MCF 10A (cell line): ENCODE measurements around the gene SLC27A5. TPM values are rescaled to one million over a fixed set of nuclear protein-coding genes. Genes with fewer than 3 reads are reported as not detected.
A peak's percentile ranks its signal among the peaks of the same experiment; 100 is the strongest.

Experiments
- BruUV-seq: library from RNA; stranded (reverse); fragments of 400-500 nt; replicated peaks from 2 replicates; lab custom pipeline; 2021; lab: Mats Ljungman, UMichigan
- CTCF ChIA-PET: fragments of 300-600 bp; sonication (Branson Sonifier 250); formaldehyde crosslinking; extraction: SDS; loops from one replicate; lab custom pipeline; 2021; ENCODE audit warnings: antibody characterized with exemption, inconsistent platforms; lab: Yijun Ruan, JAX
- POLR2A ChIA-PET: fragments of 300-600, 350-650 bp; sonication (Branson Sonifier 250); formaldehyde crosslinking; extraction: SDS; loops from one replicate; lab custom pipeline; 2020; ENCODE audit warnings: antibody characterized with exemption, inconsistent platforms; lab: Yijun Ruan, JAX
- DNase-seq: peaks from one replicate; pipeline ENCODE4 v3.0.0-alpha.2; 2018; ENCODE audit not compliant: unreplicated experiment
- H3K27ac Mint-ChIP-seq: one replicate; pipeline ENCODE4 v1.8.0; 2022; ENCODE audit warnings: mild to moderate bottlenecking, low read depth, mixed read lengths; ENCODE audit not compliant: unreplicated experiment
- H3K27me3 Mint-ChIP-seq: one replicate; pipeline ENCODE4 v1.8.0; 2022; ENCODE audit warnings: mixed read lengths; ENCODE audit not compliant: insufficient read depth, unreplicated experiment
- H3K36me3 Mint-ChIP-seq: one replicate; pipeline ENCODE4 v1.8.0; 2022; ENCODE audit warnings: mild to moderate bottlenecking, moderate library complexity, mixed read lengths; ENCODE audit not compliant: insufficient read depth, unreplicated experiment
- H3K4me1 Mint-ChIP-seq: one replicate; pipeline ENCODE4 v1.8.0; 2022; ENCODE audit warnings: mixed read lengths; ENCODE audit not compliant: insufficient read depth, unreplicated experiment
- H3K4me3 Mint-ChIP-seq: one replicate; pipeline ENCODE4 v1.8.0; 2022; ENCODE audit warnings: mild to moderate bottlenecking, moderate library complexity, mixed read lengths; ENCODE audit not compliant: unreplicated experiment
- H3K9me3 Mint-ChIP-seq: one replicate; pipeline ENCODE4 v1.8.0; 2022; ENCODE audit warnings: mixed read lengths; ENCODE audit not compliant: unreplicated experiment
- intact Hi-C: fragments of 100-400 bp; cut with micrococcal nuclease; formaldehyde crosslinking; loops from 2 replicates; pipeline ENCODE4 v1.14.1; 2022
- total RNA-seq: library from RNA; stranded (reverse); gene quantifications from 2 replicates; pipeline ENCODE4 v1.2.3, GENCODE V29; 2022
- TF ChIP-seq, protein P1 (sequence below): fragments of 200-600 bp; IDR thresholded peaks from one replicate; pipeline ENCODE4 v1.8.0; 2022; ENCODE audit warnings: antibody characterized with exemption, mild to moderate bottlenecking; ENCODE audit not compliant: unreplicated experiment

SLC27A5 gene
- total RNA-seq, 1 experiment from 2014 or later: 22.5 TPM

DNA sequence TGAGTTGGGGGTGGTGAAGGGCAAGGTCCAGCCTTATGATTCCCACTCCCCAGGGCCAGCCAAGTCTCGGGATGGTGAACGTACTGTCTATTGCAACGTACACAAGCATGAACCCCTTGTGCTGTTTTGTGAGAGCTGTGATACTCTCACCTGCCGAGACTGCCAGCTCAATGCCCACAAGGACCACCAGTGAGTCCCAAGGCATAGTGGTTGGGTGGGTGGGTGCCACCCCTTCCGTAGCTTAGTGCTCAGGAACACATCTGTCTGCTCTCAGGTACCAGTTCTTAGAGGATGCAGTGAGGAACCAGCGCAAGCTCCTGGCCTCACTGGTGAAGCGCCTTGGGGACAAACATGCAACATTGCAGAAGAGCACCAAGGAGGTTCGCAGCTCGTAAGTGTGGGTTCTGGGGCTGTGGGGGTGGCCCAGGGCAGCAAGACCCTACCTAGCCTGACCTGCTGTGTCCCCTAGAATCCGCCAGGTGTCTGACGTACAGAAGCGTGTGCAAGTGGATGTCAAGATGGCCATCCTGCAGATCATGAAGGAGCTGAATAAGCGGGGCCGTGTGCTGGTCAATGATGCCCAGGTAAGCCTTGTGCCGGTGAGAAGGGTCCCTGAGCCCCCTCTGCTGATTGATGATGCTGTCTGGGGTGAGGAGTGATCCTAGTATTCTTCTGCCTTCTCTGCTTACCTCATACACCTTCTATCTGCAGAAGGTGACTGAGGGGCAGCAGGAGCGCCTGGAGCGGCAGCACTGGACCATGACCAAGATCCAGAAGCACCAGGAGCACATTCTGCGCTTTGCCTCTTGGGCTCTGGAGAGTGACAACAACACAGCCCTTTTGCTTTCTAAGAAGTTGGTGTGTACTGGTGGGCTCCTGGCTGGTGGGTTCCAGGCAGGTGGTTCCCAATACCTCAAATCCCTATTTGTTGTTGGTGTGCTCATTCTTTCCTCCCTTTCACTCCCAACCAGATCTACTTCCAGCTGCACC, 35.8 kb upstream of the SLC27A5 start:
- Mint-ChIP-seq H3K4me3 (no peak overlapping the region), H3K9me3 (no peaks in the 10 kb centered on the region), H3K27me3 (no peaks in the 10 kb centered on the region), H3K27ac (no peak overlapping the region), H3K4me1 (peaks cover 23% of the 10 kb centered on the region), H3K36me3 (peaks cover 76% of the 10 kb centered on the region)
- TSS peak; percentile 6 for BruUV-seq
- TF ChIP-seq, protein P1, sequence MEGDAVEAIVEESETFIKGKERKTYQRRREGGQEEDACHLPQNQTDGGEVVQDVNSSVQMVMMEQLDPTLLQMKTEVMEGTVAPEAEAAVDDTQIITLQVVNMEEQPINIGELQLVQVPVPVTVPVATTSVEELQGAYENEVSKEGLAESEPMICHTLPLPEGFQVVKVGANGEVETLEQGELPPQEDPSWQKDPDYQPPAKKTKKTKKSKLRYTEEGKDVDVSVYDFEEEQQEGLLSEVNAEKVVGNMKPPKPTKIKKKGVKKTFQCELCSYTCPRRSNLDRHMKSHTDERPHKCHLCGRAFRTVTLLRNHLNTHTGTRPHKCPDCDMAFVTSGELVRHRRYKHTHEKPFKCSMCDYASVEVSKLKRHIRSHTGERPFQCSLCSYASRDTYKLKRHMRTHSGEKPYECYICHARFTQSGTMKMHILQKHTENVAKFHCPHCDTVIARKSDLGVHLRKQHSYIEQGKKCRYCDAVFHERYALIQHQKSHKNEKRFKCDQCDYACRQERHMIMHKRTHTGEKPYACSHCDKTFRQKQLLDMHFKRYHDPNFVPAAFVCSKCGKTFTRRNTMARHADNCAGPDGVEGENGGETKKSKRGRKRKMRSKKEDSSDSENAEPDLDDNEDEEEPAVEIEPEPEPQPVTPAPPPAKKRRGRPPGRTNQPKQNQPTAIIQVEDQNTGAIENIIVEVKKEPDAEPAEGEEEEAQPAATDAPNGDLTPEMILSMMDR: no peak
- ChIA-PET POLR2A (interaction anchor here (0.7 to 5.9 kb wide), 4 partner anchors 9 to 38 kb away, joined by 3 to 194 read pairs (median 17); partner anchors contain the start of gene ZBTB45), CTCF (interaction anchor here (0.5 to 1.0 kb wide), 4 partner anchors 10 to 1356 kb away, joined by 3 to 5 read pairs (median 4); no protein-coding TSS in a partner anchor)
- DNase-seq: no peak
- intact Hi-C loops: no loop called here

DNA sequence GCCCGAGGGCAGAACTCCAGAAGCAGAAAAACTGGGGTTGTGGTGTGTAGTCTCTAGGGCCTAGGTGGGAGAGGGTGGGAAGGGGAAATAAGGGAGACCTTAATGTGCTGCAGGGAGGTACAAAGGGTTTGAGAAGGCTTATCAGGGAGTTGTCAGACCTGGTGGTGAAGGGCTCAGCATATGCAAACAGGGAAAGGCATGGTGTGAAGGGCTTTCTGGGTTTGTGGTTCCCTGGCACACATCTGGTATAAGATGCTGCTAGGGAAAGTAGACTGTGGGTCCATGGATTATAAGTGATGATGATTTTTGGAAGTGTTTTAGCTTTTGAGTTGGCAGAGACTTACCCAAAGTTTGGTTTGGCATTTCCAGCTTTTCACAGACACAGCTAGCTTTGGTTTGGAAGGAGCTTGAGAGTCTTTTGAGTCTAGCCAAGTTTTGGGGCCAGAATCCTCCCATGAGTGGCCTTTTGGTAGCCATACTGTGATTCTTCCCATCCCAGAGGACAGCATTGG, 34.3 kb upstream of the SLC27A5 start:
- H3K4me1 Mint-ChIP-seq: peaks cover 20% of the 10 kb centered on the region
- H3K27ac Mint-ChIP-seq: peak overlapping the region; percentile 50
- intact Hi-C loops: no loop called here
- ChIA-PET POLR2A (interaction anchor here (0.5 to 5.9 kb wide), 10 partner anchors 8 to 856 kb away, joined by 3 to 194 read pairs (median 14); partner anchors contain the start of genes CHMP2A, UBE2M and ZBTB45), CTCF (interaction anchor here (0.6 to 1.5 kb wide), 3 partner anchors 8 to 32 kb away, joined by 3 to 6 read pairs (median 3); partner anchors contain the start of gene CHMP2A)
- H3K4me3 Mint-ChIP-seq: peak overlapping the region; percentile 80
- DNase-seq: no peak
- BruUV-seq: no TSS peak
- no peaks in the 10 kb centered on the region for H3K9me3 Mint-ChIP-seq
- TF ChIP-seq, protein P1: no peak
- peaks cover 61% of the 10 kb centered on the region for H3K36me3 Mint-ChIP-seq
- no peaks in the 10 kb centered on the region for H3K27me3 Mint-ChIP-seq

DNA sequence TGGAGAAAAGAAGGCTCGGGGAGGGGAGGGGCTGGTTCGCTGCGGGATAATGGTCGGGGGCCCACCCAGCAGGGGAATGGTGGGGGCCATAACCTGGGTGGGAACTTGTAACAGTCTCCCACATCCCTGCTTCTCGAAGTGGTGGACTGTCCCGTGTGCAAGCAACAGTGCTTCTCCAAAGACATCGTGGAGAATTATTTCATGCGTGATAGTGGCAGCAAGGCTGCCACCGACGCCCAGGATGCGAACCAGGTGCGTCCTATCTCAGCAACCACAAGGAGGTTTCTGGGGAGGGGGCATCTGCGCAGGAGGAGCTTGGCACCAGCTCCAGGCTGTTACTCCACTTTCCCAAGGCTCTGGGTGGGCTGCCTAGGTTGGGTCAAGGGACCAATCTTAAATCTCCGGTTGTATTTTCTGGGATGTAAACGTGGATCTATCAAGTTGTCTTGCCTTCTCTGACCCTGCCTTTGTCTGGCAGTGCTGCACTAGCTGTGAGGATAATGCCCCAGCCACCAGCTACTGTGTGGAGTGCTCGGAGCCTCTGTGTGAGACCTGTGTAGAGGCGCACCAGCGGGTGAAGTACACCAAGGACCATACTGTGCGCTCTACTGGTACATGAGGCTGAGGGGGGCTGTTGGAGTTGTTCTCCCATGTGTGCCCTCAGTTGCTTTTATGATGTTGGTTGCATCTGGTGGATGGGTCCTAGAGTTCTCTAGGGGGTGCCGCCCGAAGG, 33.7 kb upstream of the SLC27A5 start:
- ChIA-PET CTCF (interaction anchor here (0.6 to 1.5 kb wide), 3 partner anchors 9 to 32 kb away, joined by 3 to 6 read pairs (median 3); partner anchors contain the start of gene CHMP2A), POLR2A (interaction anchor here (0.5 to 5.9 kb wide), 13 partner anchors 8 to 855 kb away, joined by 3 to 194 read pairs (median 4); partner anchors contain the start of genes CHMP2A, MZF1, UBE2M and ZBTB45)
- TF ChIP-seq, protein P1: no peak
- peaks cover 55% of the 10 kb centered on the region for H3K36me3 Mint-ChIP-seq
- H3K4me1 Mint-ChIP-seq: peaks cover 20% of the 10 kb centered on the region
- intact Hi-C loops: loop anchor here (2.0 kb wide), 1 partner anchor 27 kb away; the partner anchor contains the start of gene MZF1
- BruUV-seq: TSS peak; percentile 37
- no peak for DNase-seq
- H3K27me3 Mint-ChIP-seq: no peaks in the 10 kb centered on the region
- H3K27ac Mint-ChIP-seq: peak overlapping the region; percentile 50
- peak overlapping the region; percentile 80 for H3K4me3 Mint-ChIP-seq
- no peaks in the 10 kb centered on the region for H3K9me3 Mint-ChIP-seq
